H1 (cell line): ENCODE measurements around the gene SMIM35. TPM values are rescaled to one million over a fixed set of nuclear protein-coding genes. Genes with fewer than 3 reads are reported as not detected.

Source experiments
- SIRT6 ChIP-seq: IDR thresholded peaks from one replicate; pipeline ENCODE4 v1.7.1; 2012; ENCODE audit warnings: low read length, inconsistent platforms
- polyA plus RNA-seq, 7 experiments: library from polyadenylated mRNA; depleted of rRNA in 3 of 7; stranded (reverse) in 5 of 7; unstranded in 2 of 7; fragments of >200 nt in 5 of 7; fragments of 200-250 nt in 2 of 7; gene quantifications; 1 replicate in 5 of 7; 2 replicates in 1 of 7; 4 replicates in 1 of 7; pipeline versions ENCODE4 v1.2.1 to v1.2.3, GENCODE V29; 2011 to 2013; ENCODE audit warnings: missing spikeins in 2 of 7, mixed read lengths in 2 of 7
- total RNA-seq: library from RNA; stranded (reverse); fragmentation: NEBNext Ultra II Directional; extraction: Animal tissue kit (Norgen Biotek cat#: 25700); gene quantifications from 2 replicates; pipeline ENCODE4 v1.2.1, GENCODE V29; 2021

Gene SMIM35
- total and polyA plus RNA-seq, 2 of the 8 experiments (the other 6 are each of a cell fraction or from before 2014, with no cell fraction given), result not detected

GRCh38 chr11:117997823-117998579 lies 88.8 kb downstream of the SMIM35 start (continued):
- no peak for TF ChIP-seq SIRT6
